ENCODE data around the gene NUFIP2.

- TF ChIP-seq POLR2AphosphoS5 (IDR thresholded peaks at IDR 0.05; ENCODE audit: insufficient read depth, low read depth, low read length) (no peak), CTCF (IDR thresholded peaks at IDR 0.05; ENCODE audit: extremely low read depth in 1 of 2, insufficient read depth in 1 of 2, low read depth in 1 of 2, low read length in 2 of 2) (no peak), JUN (IDR thresholded peaks at IDR 0.05; ENCODE audit: borderline replicate concordance, insufficient read depth, insufficient read length, low read depth) (no peak), MAX (IDR thresholded peaks at IDR 0.05; ENCODE audit: insufficient read depth, insufficient read length) (no peak), POLR2A (IDR thresholded peaks at IDR 0.05; ENCODE audit: low read depth, low read length) (no peak), EZH2 (IDR thresholded peaks at IDR 0.05; ENCODE audit: borderline replicate concordance, low read depth, low read length, severe bottlenecking) (no peak)
These were observed 78.8 kb downstream of the NUFIP2 start for GRCh38 chr17:29215174-29215573.
